ENCODE data around the gene PCDH17. TPM values are rescaled to one million over a fixed set of nuclear protein-coding genes. Genes with fewer than 3 reads are reported as not detected.

The PCDH17 gene
- total RNA-seq (2014; rRNA removed; shearing (Covaris generic); ENCODE audit: low replicate concordance) = not detected in 2 replicates

GRCh38 chr13:57631596-57632275 is at the start of gene PCDH17:
Gene PCDH17 (plus strand): TSS chr13:57631744. CDS start chr13:57632547, 803 bp downstream.
- in situ Hi-C loops (cut with HindIII; ENCODE audit: low pct_unique_long_range_greater_than_20kb, low sequenced_read_pairs) = no loop called here
- DNase-seq (ENCODE audit: low read depth) = peak; percentile 14

GRCh38 chr13:57582032-57582431 is 49.5 kb upstream of the PCDH17 start:
- in situ Hi-C loops (cut with HindIII; ENCODE audit: low pct_unique_long_range_greater_than_20kb, low sequenced_read_pairs) = no loop called here
- no peak for DNase-seq (ENCODE audit: low read depth)

GRCh38 chr13:57583529-57583928 is 48.0 kb upstream of the PCDH17 start:
- in situ Hi-C loops (cut with HindIII; ENCODE audit: low pct_unique_long_range_greater_than_20kb, low sequenced_read_pairs) = no loop called here
- DNase-seq (ENCODE audit: low read depth) = no peak

GRCh38 chr13:57588639-57589038 is 42.9 kb upstream of the PCDH17 start:
- no peak for DNase-seq (ENCODE audit: low read depth)
- in situ Hi-C loops (cut with HindIII; ENCODE audit: low pct_unique_long_range_greater_than_20kb, low sequenced_read_pairs) = no loop called here

GRCh38 chr13:57595775-57596174 is 35.8 kb upstream of the PCDH17 start:
- DNase-seq (ENCODE audit: low read depth) = no peak
- in situ Hi-C loops (cut with HindIII; ENCODE audit: low pct_unique_long_range_greater_than_20kb, low sequenced_read_pairs) = no loop called here

GRCh38 chr13:57601536-57601935 is 30.0 kb upstream of the PCDH17 start:
- no peak for DNase-seq (ENCODE audit: low read depth)
- in situ Hi-C loops (cut with HindIII; ENCODE audit: low pct_unique_long_range_greater_than_20kb, low sequenced_read_pairs) = no loop called here

GRCh38 chr13:57604442-57604841 is 27.1 kb upstream of the PCDH17 start:
- DNase-seq (ENCODE audit: low read depth) = no peak

GRCh38 chr13:57611969-57612368 is 19.6 kb upstream of the PCDH17 start:
- DNase-seq (ENCODE audit: low read depth) = no peak
- in situ Hi-C loops (cut with HindIII; ENCODE audit: low pct_unique_long_range_greater_than_20kb, low sequenced_read_pairs) = no loop called here

More at GRCh38 chr13:57604442-57604841, 27.1 kb upstream of the PCDH17 start:
- in situ Hi-C loops (cut with HindIII; ENCODE audit: low pct_unique_long_range_greater_than_20kb, low sequenced_read_pairs) = no loop called here

GRCh38 chr13:57612568-57612967 is 19.0 kb upstream of the PCDH17 start:
- DNase-seq (ENCODE audit: low read depth) = no peak
- in situ Hi-C loops (cut with HindIII; ENCODE audit: low pct_unique_long_range_greater_than_20kb, low sequenced_read_pairs) = no loop called here

GRCh38 chr13:57624565-57625435 is 6.7 kb upstream of the PCDH17 start:
- in situ Hi-C loops (cut with HindIII; ENCODE audit: low pct_unique_long_range_greater_than_20kb, low sequenced_read_pairs) = no loop called here

GRCh38 chr13:57627663-57628062 is 3.9 kb upstream of the PCDH17 start:
- in situ Hi-C loops (cut with HindIII; ENCODE audit: low pct_unique_long_range_greater_than_20kb, low sequenced_read_pairs) = no loop called here
- DNase-seq (ENCODE audit: low read depth) = no peak

More at GRCh38 chr13:57624565-57625435, 6.7 kb upstream of the PCDH17 start:
- DNase-seq (ENCODE audit: low read depth) = peak; percentile 48

- in situ Hi-C loops (cut with HindIII; ENCODE audit: low pct_unique_long_range_greater_than_20kb, low sequenced_read_pairs) = no loop called here
- no peak for DNase-seq (ENCODE audit: low read depth)
Observed at GRCh38 chr13:57629391-57629804, 2.1 kb upstream of the PCDH17 start.

- DNase-seq (ENCODE audit: low read depth) = peak; percentile 81
- in situ Hi-C loops (cut with HindIII; ENCODE audit: low pct_unique_long_range_greater_than_20kb, low sequenced_read_pairs) = no loop called here
Observed at GRCh38 chr13:57629821-57630235, 1.7 kb upstream of the PCDH17 start.

GRCh38 chr13:57630661-57631595 is 616 bp upstream of the PCDH17 start:
- in situ Hi-C loops (cut with HindIII; ENCODE audit: low pct_unique_long_range_greater_than_20kb, low sequenced_read_pairs) = no loop called here
- DNase-seq (ENCODE audit: low read depth) = peak; percentile 22

- in situ Hi-C loops (cut with HindIII; ENCODE audit: low pct_unique_long_range_greater_than_20kb, low sequenced_read_pairs) = no loop called here
- DNase-seq (ENCODE audit: low read depth) = no peak
Observed at GRCh38 chr13:57632276-57633140, 964 bp downstream of the PCDH17 start.

GRCh38 chr13:57633141-57633949 is 1.8 kb downstream of the PCDH17 start:
- no peak for DNase-seq (ENCODE audit: low read depth)
- in situ Hi-C loops (cut with HindIII; ENCODE audit: low pct_unique_long_range_greater_than_20kb, low sequenced_read_pairs) = no loop called here

Measured in Caki2 (cell line).